Measurements from ENCODE around the gene SMCO4.

Gene SMCO4

DNA sequence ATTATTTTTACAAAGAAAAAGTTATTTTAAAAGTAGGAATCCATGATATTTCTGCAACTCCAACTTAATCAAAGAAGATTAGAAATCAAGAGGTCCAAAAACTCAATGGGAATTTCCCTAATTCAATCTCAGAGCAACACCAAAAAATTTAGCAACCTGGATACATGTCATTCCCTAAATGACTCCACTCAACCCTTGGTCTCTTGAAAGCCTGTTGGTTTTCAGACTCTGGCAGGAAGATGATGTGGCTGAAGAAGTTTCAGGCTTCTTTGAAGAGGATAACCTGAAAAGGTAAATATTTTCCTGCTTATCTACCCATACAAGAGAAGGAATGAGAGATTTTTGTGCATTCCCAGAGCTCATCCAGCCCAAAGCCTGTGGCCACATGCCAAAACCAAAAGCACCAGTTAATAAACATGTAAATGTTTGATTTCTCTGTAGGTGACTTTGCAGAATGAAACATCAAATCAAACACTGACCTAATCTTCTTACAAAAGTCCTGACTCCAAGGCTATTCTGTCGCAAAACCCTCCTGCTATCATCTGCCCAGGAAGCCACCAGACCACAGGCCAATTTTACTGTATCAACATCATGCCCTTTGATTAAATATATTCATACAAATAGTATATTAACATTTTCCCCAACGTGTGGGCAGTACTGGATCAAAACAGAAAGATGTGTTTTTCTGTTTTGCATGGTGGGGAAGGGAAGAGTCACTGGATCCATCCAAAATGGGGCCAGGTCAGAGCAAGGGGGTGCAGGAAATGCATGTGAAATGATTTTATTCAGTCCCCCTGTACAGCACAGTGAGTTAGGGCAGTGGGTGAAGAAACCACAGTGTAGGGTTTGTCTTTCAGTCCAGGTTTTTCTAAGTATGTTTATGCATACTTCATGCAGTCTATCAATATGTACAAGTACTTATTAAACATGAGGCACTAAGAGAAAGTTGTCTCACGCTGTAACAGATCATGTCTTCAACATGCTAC is 38.8 kb downstream of the SMCO4 start:
- Histone ChIP-seq H3K27me3 (ENCODE audit: low read length) (no peaks in the 10 kb centered on the region), H3K9me3 (ENCODE audit: insufficient read depth, low read length) (0 out of 2 replicates have a peak, but pooled peaks cover 4% of the 10 kb centered on the region), H3K4me2 (ENCODE audit: low read depth, low read length, poor library complexity, severe bottlenecking) (no peak overlapping the region), H3K27ac (ENCODE audit: low read depth, low read length) (no peak overlapping the region), H3K4me3 (ENCODE audit: insufficient read depth, low read length, poor library complexity, severe bottlenecking) (no peak overlapping the region), H2AFZ (ENCODE audit: low read depth, low read length, severe bottlenecking) (no peak overlapping the region), H3K36me3 (ENCODE audit: low read length) (no peaks in the 10 kb centered on the region), H3K9ac (ENCODE audit: low read length) (no peak overlapping the region), H4K20me1 (ENCODE audit: low read depth, low read length) (no peaks in the 10 kb centered on the region), H3K79me2 (ENCODE audit: insufficient read depth, low read length) (no peaks in the 10 kb centered on the region), H3K9me2 (replicated peaks; ENCODE audit: insufficient read depth, low read length) (no peaks in the 10 kb centered on the region), H3F3A (ENCODE audit: insufficient read depth) (no peaks in the 10 kb centered on the region)
- TF ChIP-seq, protein P1, sequence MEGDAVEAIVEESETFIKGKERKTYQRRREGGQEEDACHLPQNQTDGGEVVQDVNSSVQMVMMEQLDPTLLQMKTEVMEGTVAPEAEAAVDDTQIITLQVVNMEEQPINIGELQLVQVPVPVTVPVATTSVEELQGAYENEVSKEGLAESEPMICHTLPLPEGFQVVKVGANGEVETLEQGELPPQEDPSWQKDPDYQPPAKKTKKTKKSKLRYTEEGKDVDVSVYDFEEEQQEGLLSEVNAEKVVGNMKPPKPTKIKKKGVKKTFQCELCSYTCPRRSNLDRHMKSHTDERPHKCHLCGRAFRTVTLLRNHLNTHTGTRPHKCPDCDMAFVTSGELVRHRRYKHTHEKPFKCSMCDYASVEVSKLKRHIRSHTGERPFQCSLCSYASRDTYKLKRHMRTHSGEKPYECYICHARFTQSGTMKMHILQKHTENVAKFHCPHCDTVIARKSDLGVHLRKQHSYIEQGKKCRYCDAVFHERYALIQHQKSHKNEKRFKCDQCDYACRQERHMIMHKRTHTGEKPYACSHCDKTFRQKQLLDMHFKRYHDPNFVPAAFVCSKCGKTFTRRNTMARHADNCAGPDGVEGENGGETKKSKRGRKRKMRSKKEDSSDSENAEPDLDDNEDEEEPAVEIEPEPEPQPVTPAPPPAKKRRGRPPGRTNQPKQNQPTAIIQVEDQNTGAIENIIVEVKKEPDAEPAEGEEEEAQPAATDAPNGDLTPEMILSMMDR (IDR thresholded peaks at IDR 0.05; ENCODE audit: insufficient read depth, low read length, poor library complexity, severe bottlenecking) = no peak
- TF ChIP-seq EZH2phosphoT487 (conservative IDR thresholded peaks at IDR 0.05; ENCODE audit: low read length) = no peak

- no peak overlapping the region for H3K4me2 ChIP-seq (ENCODE audit: low read depth, low read length, poor library complexity, severe bottlenecking)
- no peaks in the 10 kb centered on the region for H3K36me3 ChIP-seq (ENCODE audit: low read length)
- TF ChIP-seq, protein P1 (IDR thresholded peaks at IDR 0.05; ENCODE audit: insufficient read depth, low read length, poor library complexity, severe bottlenecking) = no peak
- TF ChIP-seq EZH2phosphoT487 (conservative IDR thresholded peaks at IDR 0.05; ENCODE audit: low read length) = no peak
- no peak overlapping the region for H3K9ac ChIP-seq (ENCODE audit: low read length)
- no peaks in the 10 kb centered on the region for H4K20me1 ChIP-seq (ENCODE audit: low read depth, low read length)
- 0 out of 2 replicates have a peak, but pooled peaks cover 4% of the 10 kb centered on the region for H3K9me3 ChIP-seq (ENCODE audit: insufficient read depth, low read length)
- H2AFZ ChIP-seq (ENCODE audit: low read depth, low read length, severe bottlenecking) = no peak overlapping the region
- H3K9me2 ChIP-seq (replicated peaks; ENCODE audit: insufficient read depth, low read length) = no peaks in the 10 kb centered on the region
- H3K27ac ChIP-seq (ENCODE audit: low read depth, low read length) = no peak overlapping the region
- no peaks in the 10 kb centered on the region for H3K79me2 ChIP-seq (ENCODE audit: insufficient read depth, low read length)
- no peaks in the 10 kb centered on the region for H3K27me3 ChIP-seq (ENCODE audit: low read length)
- H3F3A ChIP-seq (ENCODE audit: insufficient read depth) = no peaks in the 10 kb centered on the region
- H3K4me3 ChIP-seq (ENCODE audit: insufficient read depth, low read length, poor library complexity, severe bottlenecking) = no peak overlapping the region
These were observed 41.3 kb downstream of the SMCO4 start for GRCh38 chr11:93501856-93502255.

DNA sequence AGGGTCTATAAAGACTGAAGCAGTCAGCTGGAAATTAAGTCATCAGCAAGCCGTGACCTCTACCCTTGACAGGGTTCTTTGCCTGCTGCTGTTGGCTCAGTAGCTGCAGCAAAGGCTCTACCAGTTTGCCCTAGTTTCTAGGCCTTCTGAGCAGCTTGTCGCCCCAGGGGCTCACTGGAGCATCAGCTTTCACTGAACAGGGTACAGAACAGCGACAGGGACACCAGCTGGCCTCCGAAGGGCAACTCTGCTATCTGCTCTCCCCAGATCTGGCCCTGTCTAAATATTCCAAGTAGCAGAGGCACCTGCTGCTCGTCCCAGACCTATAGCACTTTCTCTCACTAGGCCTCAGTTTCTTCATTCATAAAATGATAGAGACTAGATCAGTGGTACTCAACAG is 42.4 kb downstream of the SMCO4 start:
- no peaks in the 10 kb centered on the region for H3K79me2 ChIP-seq (ENCODE audit: insufficient read depth, low read length)
- no peaks in the 10 kb centered on the region for H3K36me3 ChIP-seq (ENCODE audit: low read length)

More for the DNA sequence above, 42.4 kb downstream of the SMCO4 start:
- TF ChIP-seq EZH2phosphoT487 (conservative IDR thresholded peaks at IDR 0.05; ENCODE audit: low read length) = no peak
- TF ChIP-seq, protein P1 (IDR thresholded peaks at IDR 0.05; ENCODE audit: insufficient read depth, low read length, poor library complexity, severe bottlenecking) = no peak
- H3K9me2 ChIP-seq (replicated peaks; ENCODE audit: insufficient read depth, low read length) = no peaks in the 10 kb centered on the region
- H3K9me3 ChIP-seq (ENCODE audit: insufficient read depth, low read length) = 0 out of 2 replicates have a peak, but pooled peaks cover 4% of the 10 kb centered on the region
- H3K4me2 ChIP-seq (ENCODE audit: low read depth, low read length, poor library complexity, severe bottlenecking) = no peak overlapping the region
- H2AFZ ChIP-seq (ENCODE audit: low read depth, low read length, severe bottlenecking) = no peak overlapping the region
- no peak overlapping the region for H3K4me3 ChIP-seq (ENCODE audit: insufficient read depth, low read length, poor library complexity, severe bottlenecking)
- H3K27ac ChIP-seq (ENCODE audit: low read depth, low read length) = no peak overlapping the region
- no peak overlapping the region for H3K9ac ChIP-seq (ENCODE audit: low read length)
- H3K27me3 ChIP-seq (ENCODE audit: low read length) = no peaks in the 10 kb centered on the region
- H3F3A ChIP-seq (ENCODE audit: insufficient read depth) = no peaks in the 10 kb centered on the region
- H4K20me1 ChIP-seq (ENCODE audit: low read depth, low read length) = no peaks in the 10 kb centered on the region

All from SU-DHL-6 (cell line).